OCI-LY1 (cell line): Measurements from ENCODE around the gene FUT9.

Source experiments
- CTCF ChIP-seq: fragments of 200-600 bp; sonication (generic), shearing (Covaris generic); IDR thresholded peaks from 2 replicates; pipeline ENCODE4 v1.5.1; 2017; ENCODE audit warnings: mild to moderate bottlenecking, antibody characterized with exemption, low read length, moderate library complexity, mixed read lengths
- EZH2 ChIP-seq: fragments of 200-600 bp; sonication (generic), shearing (Covaris generic); IDR thresholded peaks from 2 replicates; pipeline ENCODE4 v1.8.0; 2017; ENCODE audit warnings: borderline replicate concordance, mixed run types, mild to moderate bottlenecking, antibody characterized with exemption, low read length, moderate library complexity, mixed read lengths

GRCh38 chr6:95973976-95974375 lies 41.8 kb upstream of the FUT9 start:
- no peak for TF ChIP-seq CTCF
- no peak for TF ChIP-seq EZH2
